Lung (tissue), 12 donors: Measurements from ENCODE around the gene HOXB3. TPM values are rescaled to one million over a fixed set of nuclear protein-coding genes. Genes with fewer than 3 reads are reported as not detected.

Experiments used
- ATAC-seq: fragments of 200-7000 bp; cut with Tn5 transposase; one replicate; pipeline ENCODE4 v1.9.1; 2020; ENCODE audit warnings: moderate number of reproducible peaks; ENCODE audit not compliant: insufficient read depth, low FRiP score
- DNase-seq, 3 donors: peaks; one replicate each; pipeline ENCODE4 v3.0.0-alpha.2; 2013 to 2017
- H3K27ac ChIP-seq, 2 donors: one replicate each; pipeline ENCODE4 v1.5.1; 2013; ENCODE audit warnings: mild to moderate bottlenecking in 2 of 2, moderate library complexity in 2 of 2, control low read depth in 1 of 2, inconsistent platforms in 1 of 2, low read depth in 1 of 2, low read length in 1 of 2
- H3K27me3 ChIP-seq, 3 donors: one replicate each; pipeline ENCODE4 v1.5.1; 2013; ENCODE audit warnings: low read length in 2 of 3; ENCODE audit not compliant: control insufficient read depth in 3 of 3, insufficient read depth in 3 of 3
- H3K36me3 ChIP-seq, 4 donors: one replicate each; pipeline ENCODE4 v1.5.1; 2013; ENCODE audit warnings: low read length in 4 of 4, mild to moderate bottlenecking in 1 of 4, moderate library complexity in 1 of 4; ENCODE audit not compliant: control insufficient read depth in 4 of 4, insufficient read depth in 4 of 4
- H3K4me1 ChIP-seq, 5 donors: one replicate each; pipeline ENCODE4 v1.5.1; 2013; ENCODE audit warnings: low read length in 5 of 5, mild to moderate bottlenecking in 2 of 5, moderate library complexity in 1 of 5; ENCODE audit not compliant: control insufficient read depth in 5 of 5, insufficient read depth in 5 of 5
- H3K4me3 ChIP-seq: one replicate; pipeline ENCODE4 v1.5.1; 2013; ENCODE audit warnings: mild to moderate bottlenecking, control low read depth, moderate library complexity
- H3K9ac ChIP-seq, 2 donors: one replicate each; pipeline ENCODE4 v1.5.1; 2013; ENCODE audit warnings: low read length in 2 of 2, control low read depth in 1 of 2; ENCODE audit not compliant: insufficient read depth in 1 of 2
- H3K9me3 ChIP-seq, 4 donors: one replicate each; pipeline ENCODE4 v1.5.1; 2013; ENCODE audit warnings: low read length in 3 of 4, mild to moderate bottlenecking in 1 of 4, moderate library complexity in 1 of 4; ENCODE audit not compliant: control insufficient read depth in 4 of 4, insufficient read depth in 3 of 4
- CTCF ChIP-seq: IDR thresholded peaks from 2 replicates; pipeline ENCODE4 v1.5.1; 2012; ENCODE audit warnings: mild to moderate bottlenecking; ENCODE audit errors: control extremely low read depth, extremely low read depth
- WGBS, 2 donors: extraction: QIAGEN DNeasy Blood & Tissue Kit; methylation state at CpG; one replicate each; pipeline ENCODE4 v1.1.7; 2013; 5-methylcytosine and 5-hydroxymethylcytosine counted together
- polyA plus RNA-seq, 2 donors: library from polyadenylated mRNA; stranded (reverse); fragments of 200-250 nt; gene quantifications; one replicate each; pipeline ENCODE4 v1.2.1, GENCODE V29; 2013
- total RNA-seq, 2 donors: library from RNA; depleted of rRNA in 1 of 2; stranded (reverse); fragments of >200 nt in 1 of 2; gene quantifications; one replicate each; pipeline ENCODE4 v1.2.1, GENCODE V29; 2014 to 2021
- donor health status: control.
- donor health status: control.
- donor health status: Bipolar disorder and iron deficiency.
- donor health status: healthy.
- donor health status: DM: yes; HTN: yes; CAD: no.

Gene HOXB3
- total and polyA plus RNA-seq, 4 donors: 1.9 to 21.1 (median 6.7) TPM

GRCh38 chr17:48609033-48609432 lies 19.0 kb upstream of the HOXB3 start:
- H3K9ac ChIP-seq: no peak overlapping the region
- ATAC-seq (no peak), DNase-seq (no peak)
- no peak overlapping the region for H3K4me3 ChIP-seq
- H3K27ac ChIP-seq: no peak overlapping the region
- H3K27me3 ChIP-seq: peaks cover 2 to 78% (median 37%) of the 10 kb centered on the region in 3 donors
- peaks cover 0 to 8% (median 0%) of the 10 kb centered on the region in 4 donors for H3K36me3 ChIP-seq
- no peak for TF ChIP-seq CTCF
- H3K4me1 ChIP-seq: peaks cover 0 to 21% (median 2%) of the 10 kb centered on the region in 5 donors
- H3K9me3 ChIP-seq: peaks cover 0 to 4% (median 0%) of the 10 kb centered on the region in 4 donors

DNA sequence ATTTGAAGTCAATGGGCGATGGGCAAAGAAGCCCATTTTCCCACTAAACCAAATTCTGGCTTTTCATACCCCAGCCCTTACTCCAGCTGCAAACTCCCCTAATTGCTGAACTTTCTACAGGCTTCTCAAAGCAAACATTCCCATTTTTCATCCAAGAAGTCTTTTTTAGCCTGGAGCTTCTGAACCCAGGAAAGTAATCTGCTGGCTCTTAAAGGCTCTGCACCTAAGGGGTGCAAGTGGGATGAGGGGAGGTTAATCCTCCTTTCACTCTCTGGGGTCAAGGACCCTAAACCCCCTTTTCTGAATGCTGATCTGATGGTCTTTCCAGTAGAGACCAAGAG lies 18.4 kb upstream of the HOXB3 start:
- Histone ChIP-seq H3K4me1 (peaks cover 0 to 17% (median 0%) of the 10 kb centered on the region in 5 donors), H3K9ac (no peak overlapping the region), H3K27me3 (peaks cover under 1 to 79% (median 36%) of the 10 kb centered on the region in 3 donors), H3K9me3 (peaks cover 0 to 4% (median 0%) of the 10 kb centered on the region in 4 donors), H3K27ac (no peak overlapping the region), H3K36me3 (peaks cover 0 to 8% (median 0%) of the 10 kb centered on the region in 4 donors), H3K4me3 (no peak overlapping the region)
- DNase-seq: no peak
- 87 to 94% methylated on average over 1 of the region's 1 CpG for WGBS, 2 donors
- ATAC-seq: no peak
- no peak for TF ChIP-seq CTCF

- peaks cover 0 to 84% (median 40%) of the 10 kb centered on the region in 3 donors for H3K27me3 ChIP-seq
- H3K4me1 ChIP-seq: peaks cover 0 to 13% (median 0%) of the 10 kb centered on the region in 5 donors
- H3K36me3 ChIP-seq: peaks cover 0 to 8% (median 0%) of the 10 kb centered on the region in 4 donors
- no peak overlapping the region for H3K27ac ChIP-seq
- ATAC-seq: no peak
- no peak overlapping the region for H3K4me3 ChIP-seq
- no peak for DNase-seq
- H3K9me3 ChIP-seq: peaks cover 0 to 4% (median 0%) of the 10 kb centered on the region in 4 donors
- H3K9ac ChIP-seq: no peak overlapping the region
- 63 to 76% methylated on average over 9 of the region's 9 CpGs for WGBS, 2 donors
- no peak for TF ChIP-seq CTCF
Measured at GRCh38 chr17:48606892-48607614, 17.0 kb upstream of the HOXB3 start.
